NT2/D1 (cell line): Measurements from ENCODE around the gene JMJD8.

Source experiments
- SUZ12 ChIP-seq: IDR thresholded peaks from 2 replicates; pipeline ENCODE4 v1.6.1; 2011; ENCODE audit not compliant: insufficient read length, insufficient read depth; ENCODE audit errors: extremely low read depth
- YY1 ChIP-seq: IDR thresholded peaks from 2 replicates; pipeline ENCODE4 v1.6.1; 2011; ENCODE audit not compliant: insufficient read length, insufficient read depth
- ZNF274 ChIP-seq: IDR thresholded peaks from 2 replicates; pipeline ENCODE4 v1.6.1; 2011; ENCODE audit warnings: mild to moderate bottlenecking, low read depth, low read length

GRCh38 chr16:674968-675883, 8.9 kb downstream of the JMJD8 start, which contains the start of gene RHBDL1:
- no peak for TF ChIP-seq YY1
- TF ChIP-seq ZNF274, result no peak
- no peak for TF ChIP-seq SUZ12
